GM19043 (cell line): Measurements from ENCODE around the gene TXNDC11.

Experiments
- ATAC-seq: cut with Tn5 transposase; IDR thresholded peaks from one replicate; pipeline ENCODE4 v1.9.1; 2021; ENCODE audit warnings: low read depth; ENCODE audit not compliant: unreplicated experiment

TXNDC11 gene

GRCh38 chr16:11635113-11635652, 107.5 kb downstream of the TXNDC11 start:
- ATAC-seq, result no peak

DNA sequence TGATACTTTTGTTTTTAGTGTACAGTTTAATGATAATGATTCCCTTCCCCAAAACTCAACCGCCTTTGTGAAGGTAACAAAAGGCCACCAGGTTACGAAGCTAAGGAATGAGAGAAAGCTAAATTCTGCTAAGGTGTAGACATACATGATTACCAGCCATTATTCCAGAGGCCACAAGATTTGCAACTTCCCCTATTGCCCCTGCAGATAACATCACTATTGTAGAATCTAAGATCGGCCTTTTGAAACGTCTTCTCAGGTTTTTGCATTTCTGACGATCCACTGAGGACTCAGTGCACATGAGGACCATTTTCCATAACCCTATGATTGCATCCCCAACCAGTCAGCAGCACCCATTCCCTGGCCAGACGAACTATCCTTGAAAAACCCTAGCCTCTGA, 108.3 kb downstream of the TXNDC11 start:
- ATAC-seq, result no peak

DNA sequence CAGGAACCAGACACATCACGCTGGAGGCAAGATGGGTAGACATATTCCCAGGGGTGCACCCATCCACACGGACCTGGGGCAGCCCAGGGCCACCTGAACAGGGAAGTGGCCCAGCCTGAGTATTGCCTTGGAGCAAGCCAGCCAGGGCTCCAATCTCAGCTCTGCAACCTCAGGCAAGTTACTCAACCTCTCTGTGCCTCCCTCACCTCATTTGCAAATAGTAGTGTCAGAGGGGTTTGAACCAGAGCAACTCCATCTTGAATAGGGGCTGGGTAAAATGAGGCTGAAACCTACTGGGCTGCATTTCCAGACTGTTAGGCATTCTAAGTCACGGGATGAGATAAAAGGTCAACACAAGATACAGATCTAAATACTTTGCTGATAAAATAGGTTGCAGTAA, 109.5 kb downstream of the TXNDC11 start:
- ATAC-seq, result no peak

DNA sequence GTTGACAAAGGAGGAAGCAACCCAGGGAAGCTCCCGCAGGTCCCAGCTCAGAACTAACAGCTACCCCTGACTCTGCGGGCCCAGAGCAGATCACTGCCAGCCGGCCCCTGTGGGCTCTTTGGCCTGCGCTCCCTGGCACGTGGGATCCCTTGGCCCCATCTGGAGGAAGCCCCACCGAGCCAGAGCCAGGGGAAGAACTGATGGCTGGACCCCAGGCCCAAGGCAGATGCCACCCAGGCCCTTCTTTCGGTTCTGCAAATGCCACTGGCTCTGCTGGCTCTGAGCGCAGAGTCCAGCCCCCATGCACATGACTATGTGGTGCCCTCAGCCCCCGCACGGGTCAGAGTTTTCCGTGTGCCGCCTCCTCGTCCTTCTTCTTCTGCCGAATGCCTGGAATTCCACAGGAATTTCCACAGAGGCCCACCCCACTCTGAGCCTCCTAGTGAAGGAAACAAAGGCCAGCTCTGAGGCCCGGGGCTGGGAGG, 110.2 kb downstream of the TXNDC11 start:
- no peak for ATAC-seq

- ATAC-seq, result no peak
Observed at GRCh38 chr16:11631214-11631613, 111.4 kb downstream of the TXNDC11 start.

DNA sequence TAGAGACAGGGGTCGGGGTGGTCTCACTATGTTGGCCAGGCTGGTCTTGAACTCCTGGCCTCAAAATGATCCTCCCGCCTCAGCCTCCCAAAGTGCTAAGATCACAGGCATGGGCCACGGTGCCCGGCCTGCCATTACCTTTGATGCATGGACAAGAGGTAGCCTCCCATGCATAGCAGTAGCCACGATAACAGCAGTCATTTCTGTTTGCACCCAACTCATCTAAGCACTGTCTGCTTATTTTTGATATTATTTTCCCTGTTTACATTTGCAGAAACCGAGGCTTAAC, 111.9 kb downstream of the TXNDC11 start:
- no peak for ATAC-seq

DNA sequence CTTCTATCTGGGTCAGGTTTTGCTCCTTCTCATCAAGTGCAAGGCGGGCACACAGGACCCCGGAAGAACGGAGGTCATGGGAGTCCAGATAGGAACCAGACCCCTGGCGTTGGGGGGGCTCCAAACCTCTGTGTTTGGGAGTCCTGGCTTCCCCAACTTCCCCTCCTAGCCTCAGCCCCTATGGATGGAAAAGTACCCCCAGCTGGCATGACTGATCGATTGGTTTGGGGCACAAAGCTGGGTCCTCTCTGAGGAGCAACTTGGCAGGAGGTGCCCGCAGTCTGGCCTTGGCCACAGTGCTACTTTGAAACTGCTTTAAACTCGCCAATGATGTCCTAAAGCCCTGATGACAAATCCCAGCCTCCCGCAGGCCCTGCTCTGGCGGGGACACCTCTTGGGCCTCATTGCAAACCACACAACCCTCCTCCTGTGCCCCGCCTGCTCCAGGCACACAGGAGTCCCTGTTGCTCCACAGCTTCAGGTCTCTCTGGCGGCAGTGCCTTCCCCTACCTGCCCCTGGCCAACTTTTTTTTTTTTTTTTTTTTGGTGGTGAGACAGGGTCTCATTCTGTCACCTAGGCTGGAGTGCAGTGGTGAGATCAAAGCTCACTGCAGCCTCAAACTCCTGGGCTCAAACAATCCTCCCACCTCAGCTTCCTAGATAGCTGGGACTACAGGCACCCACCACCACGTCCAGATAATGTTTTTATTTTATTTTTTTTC, 112.5 kb downstream of the TXNDC11 start:
- ATAC-seq, result no peak
